ENCODE results near the gene C6orf62. TPM values are rescaled to one million over a fixed set of nuclear protein-coding genes. Genes with fewer than 3 reads are reported as not detected.
"Not testable (repeated sequence)": the region's sequence is repeated elsewhere in the genome, so short reads cannot be mapped to it uniquely, and the experiment has no call there.

The C6orf62 gene
- polyA plus RNA-seq (2013, experiment 1 of 2; ENCODE audit: insufficient read length) = 122 TPM
- 123 TPM for polyA plus RNA-seq (2013, experiment 2 of 2; ENCODE audit: insufficient read length)

DNA sequence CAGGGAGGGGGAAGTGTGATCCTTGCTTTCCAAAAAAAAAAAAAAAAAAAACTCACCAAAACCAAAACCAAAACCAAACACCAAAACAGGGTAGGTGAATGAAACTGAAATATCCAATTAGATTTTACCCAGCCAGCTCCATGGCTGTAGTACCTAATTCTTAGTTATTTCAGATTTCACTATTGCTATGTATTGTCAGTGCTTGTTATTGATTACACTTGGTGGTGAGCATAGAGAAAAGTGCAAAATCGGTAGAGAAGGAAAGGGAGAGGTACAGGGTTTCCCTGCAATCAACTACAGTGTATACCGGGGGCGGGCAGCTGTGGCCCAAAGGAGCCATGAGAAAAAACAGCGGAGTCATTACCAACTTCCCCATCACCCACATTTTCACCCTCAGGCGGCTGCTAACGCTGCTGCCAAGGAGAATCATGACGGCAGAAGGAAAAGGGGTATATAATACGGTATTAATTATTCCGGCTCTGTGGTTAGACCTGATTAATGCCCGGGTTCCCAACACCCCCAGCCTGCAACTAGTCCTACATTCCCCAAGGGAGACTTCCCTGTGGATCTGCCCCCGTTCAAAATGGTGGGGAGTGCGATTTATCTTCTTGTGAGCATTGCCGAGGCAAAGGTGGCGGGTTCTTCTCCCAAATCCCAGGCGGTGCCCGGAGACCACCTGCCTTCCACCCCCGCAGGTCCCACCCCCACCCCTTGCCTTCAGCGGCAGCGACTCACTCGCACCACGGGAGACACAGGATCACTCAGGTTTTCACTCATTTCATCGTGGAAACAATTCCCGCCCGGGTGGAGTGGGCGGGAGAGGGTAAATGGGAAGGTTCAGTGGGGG, at the start of gene C6orf62:
Gene C6orf62 (minus strand): TSS at position 30 of the 847 bp plus-strand sequence. CDS start 486 bp downstream, outside the sequence.
- peak; percentile 25 for DNase-seq

DNA sequence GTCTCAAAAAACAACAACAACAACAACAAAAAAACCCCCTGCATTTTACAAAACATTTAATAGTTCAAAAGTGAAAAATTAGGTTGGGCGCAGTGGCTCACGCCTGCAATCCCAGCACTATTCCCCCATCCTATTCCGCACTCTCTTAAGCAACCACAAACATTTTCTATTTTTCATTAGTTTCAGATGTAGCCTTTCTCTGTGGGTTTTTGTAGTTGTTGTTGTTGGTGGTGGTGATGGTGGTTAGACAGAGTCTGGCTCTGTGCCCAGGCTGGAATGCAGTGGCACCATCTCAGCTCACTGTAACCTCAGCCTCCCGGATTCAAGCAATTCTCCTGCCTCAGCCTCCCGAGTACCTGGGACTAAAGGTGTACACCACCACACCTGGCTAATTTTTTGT, 49.4 kb upstream of the C6orf62 start:
- peak; percentile 83 for DNase-seq

DNA sequence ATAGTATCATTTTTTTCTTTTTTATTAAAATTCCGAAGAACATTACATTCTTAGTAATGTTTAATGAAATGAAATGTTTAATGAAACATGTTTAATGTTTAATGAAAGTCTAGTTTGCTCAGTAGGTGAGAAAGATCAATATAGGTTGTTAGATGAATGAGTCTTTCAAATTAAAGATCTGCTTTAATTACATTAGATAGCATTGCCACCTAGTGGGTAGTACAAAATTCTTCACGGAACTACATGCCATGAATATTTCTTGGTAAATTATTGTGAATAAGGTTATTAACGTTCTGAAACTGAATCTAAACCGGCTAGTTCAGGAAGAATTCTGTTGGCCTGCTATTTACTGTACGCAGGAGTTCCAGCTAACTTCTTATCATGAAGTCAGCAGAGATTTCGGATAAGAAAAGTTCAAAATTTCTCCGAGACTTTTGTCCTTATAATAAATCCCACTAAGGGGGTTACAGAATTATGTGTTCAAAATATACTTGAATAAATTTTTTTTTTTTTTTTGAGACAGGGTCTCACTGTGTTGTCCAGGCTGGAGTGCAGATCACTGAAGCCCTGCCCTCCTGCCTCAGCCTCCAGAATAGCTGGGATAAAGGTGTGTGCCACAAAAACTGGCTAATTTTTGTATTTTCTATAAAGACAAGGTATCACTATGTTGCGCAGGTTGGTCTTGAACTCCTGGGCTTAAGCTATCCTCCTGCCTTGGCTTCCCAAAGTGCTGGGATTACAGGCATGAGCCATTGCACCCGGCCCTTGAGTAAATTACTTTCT, 47.9 kb upstream of the C6orf62 start:
- peak; percentile 46 for DNase-seq

DNA sequence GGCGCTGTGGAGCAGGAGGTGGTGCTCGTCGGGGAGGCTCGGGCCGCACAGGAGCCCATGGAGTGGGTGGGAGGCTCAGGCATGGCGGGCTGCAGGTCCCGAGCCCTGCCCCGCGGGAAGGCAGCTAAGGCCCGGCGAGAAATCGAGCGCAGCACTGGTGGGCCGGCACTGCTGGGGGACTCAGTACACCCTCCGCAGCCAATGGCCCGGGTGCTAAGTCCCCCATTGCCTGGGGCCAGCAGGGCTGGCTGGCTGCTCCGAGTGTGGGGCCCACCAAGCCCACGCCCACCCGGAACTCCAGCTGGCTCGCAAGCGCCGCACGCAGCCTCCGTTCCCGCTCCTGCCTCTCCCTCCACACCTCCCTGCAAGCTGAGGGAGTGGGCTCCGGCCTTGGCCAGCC, 47.0 kb upstream of the C6orf62 start:
- not testable (repeated sequence) for DNase-seq

DNA sequence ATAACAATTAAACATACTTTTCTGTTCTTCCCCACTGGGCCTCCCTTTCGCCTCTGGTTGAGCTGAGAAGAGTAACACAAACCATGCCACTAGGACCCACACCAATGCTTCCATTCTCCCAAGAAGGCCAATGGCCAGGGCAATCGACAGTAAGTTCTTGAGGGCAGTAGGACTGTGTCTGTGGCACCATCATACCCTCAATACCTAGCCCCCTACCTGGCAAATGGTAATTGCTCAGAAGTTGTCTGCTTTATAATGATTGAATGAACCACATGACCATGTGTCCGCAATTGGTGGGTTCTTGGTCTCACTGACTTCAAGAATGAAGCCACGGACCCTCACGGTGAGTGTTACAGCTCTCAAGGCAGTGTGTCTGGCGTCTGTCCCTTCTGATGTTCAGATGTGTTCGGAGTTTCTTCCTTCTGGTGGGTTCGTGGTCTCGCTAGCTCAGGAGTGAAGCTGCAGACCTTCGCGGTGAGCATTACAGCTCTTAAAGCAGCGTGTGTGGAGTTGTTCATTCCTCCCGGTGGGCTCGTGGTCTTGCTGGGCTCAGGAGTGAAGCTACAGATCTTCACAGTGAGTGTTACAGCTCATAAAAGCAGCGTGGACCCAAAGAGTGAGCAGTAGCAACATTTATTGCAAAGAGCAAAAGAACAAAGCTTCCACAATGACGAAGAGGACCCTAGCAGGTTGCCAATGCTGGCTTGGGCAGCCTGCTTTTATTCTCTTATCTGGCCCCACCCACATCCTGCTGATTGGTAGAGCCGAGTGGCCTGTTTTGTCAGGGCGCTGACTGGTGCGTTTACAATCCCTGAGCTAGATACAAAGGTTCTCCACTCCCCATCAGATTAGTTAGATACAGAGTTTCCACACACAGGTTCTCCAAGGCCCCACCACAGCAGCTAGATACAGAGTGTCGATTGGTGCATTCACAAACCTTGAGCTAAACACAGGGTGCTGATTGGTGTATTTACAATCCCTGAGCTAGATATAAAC, 46.2 kb upstream of the C6orf62 start:
- DNase-seq = not testable (repeated sequence)

DNA sequence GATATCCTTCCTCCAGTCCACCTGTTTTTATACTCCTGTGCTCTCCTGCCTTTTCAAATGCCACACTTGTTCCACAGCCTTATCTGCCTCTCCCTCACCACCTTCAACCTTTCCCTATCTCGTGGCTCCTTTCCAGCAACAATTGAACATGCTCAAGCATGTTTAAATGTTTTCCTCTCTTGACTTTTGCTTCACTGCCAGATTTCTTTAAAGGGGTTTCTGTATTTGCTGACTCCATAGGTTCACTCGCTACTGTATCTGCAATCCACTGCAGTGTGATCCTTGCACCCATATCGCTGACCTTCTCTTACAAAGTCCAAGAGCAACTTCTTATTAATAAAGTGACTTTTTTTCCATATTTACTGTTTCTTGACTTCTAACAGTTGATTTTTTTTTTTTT, 44.6 kb upstream of the C6orf62 start:
- DNase-seq = no peak

DNA sequence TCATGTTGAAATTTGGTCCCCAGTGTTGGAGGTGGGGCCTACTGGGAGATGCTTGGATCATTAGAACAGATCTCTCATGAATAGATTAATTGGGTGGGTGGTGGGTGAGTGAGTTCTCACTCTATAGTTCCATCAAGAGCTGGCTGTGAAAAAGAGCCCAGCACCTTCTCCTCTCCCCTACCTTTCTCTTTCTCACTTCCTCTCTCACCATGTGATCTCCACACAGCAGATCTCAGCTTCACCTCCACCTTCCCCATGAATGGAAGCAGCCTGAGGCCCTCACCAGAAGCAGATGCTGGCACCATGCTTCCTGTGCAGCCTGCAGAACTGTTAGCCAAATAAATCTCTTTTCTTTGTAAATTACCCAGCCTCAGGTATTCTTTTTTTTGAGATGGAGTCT, 42.9 kb upstream of the C6orf62 start:
- DNase-seq = no peak

DNA sequence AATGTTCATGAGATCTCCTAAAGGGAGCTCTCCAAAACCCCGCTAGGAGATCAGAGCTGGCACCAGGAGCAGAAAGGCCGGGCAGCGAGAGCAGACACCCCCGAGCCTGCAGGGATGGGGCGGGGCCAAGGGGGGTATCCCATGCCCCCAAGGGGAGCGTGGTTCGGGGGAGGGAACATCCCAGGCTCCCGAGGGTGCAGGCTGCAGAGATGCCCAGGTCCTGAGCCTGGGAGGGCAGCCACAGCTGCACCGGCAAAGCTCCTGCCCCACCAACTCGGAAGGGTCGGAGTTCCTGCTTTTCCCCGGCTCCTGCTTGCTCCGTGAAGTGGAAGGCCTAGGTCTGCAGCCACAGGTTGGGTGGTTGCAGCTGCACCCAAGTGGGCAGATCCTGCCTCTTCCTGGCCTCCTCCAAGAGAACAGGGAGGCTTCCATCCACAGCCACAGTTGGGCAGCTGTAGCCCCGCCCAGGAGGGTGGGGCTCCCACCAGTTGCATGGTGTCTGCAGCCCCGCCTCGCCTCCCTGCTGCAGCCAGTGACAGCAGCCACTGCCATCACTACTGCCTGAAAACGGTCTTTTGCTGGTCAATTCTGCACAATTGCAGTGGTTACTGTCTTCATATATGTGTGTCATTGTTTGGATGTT, 42.4 kb upstream of the C6orf62 start:
- DNase-seq = no peak

DNA sequence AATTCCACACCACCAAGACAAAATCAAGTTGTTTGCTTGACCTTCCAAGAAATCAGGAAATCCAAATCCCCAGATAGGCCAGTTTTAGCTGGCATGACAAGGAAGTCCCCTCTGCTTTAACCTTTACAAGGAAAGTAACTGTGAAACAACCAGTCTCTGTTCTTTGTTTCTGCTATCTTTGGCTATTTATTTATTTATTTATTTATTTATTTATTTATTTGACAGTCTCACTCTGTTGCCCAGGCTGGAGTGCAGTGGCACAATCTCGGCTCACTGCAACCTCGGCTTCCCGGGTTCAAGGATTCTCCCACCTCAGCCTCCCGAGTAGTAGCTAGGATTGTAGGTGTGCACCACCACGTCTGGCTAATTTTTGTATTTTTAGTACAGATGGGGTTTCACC, 41.3 kb upstream of the C6orf62 start:
- DNase-seq = no peak

DNA sequence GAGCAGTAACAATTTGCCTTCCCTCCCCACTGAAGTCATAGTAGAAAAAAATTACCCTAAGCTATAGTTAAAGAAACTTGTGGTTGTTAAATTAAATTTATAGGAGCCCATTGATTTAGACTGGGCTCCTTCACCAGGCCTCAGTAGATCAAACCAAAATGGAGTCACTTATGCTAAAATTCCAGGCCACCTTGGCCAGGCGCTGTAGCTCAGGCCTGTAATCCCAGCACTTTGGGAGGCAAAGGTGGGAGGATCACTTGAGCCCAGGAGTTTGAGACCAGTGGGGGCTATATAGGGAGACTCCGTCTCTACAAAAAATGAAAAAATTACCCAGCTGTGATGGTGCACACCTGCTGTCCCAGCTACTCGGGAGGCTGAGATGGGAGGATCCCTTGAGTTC, 40.8 kb upstream of the C6orf62 start:
- no peak for DNase-seq

DNA sequence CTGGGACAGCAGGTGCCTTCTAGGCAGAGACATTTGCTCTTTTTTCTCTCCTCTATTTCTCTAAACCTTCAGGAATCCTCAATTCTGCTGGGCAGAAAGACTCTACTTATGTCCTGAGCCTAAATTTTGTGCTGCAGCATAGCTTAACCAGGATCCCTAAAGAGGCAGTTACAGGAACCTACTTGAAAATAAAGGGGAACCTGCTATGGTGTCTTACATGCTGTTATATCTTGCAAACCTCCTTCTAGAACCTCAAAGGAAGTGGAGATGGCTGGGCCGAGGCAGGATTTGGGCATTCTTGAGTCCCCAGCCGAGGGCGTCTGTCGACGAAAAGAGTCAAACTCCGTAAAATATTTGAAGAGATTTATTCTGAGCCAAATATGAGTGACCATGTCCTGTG, 38.7 kb upstream of the C6orf62 start:
- no peak for DNase-seq

DNA sequence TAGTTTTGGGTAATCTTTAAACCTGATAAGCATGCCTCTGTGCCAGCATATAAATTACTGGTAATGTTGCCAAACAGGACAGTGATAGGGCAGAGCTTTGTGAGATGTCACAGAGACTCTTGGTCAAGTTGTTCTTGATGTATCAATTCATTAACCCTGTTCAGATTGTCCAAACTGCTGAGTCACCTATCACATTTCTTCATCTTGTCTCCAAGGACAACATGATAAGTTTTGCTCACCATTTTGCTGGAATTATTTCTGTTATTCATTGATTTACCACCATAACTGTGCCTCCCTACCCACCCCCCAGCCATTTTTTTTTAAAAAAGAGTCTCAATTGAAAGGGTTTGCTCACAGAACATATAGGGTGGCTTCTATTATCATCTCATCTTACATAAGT, 36.3 kb upstream of the C6orf62 start:
- no peak for DNase-seq

DNA sequence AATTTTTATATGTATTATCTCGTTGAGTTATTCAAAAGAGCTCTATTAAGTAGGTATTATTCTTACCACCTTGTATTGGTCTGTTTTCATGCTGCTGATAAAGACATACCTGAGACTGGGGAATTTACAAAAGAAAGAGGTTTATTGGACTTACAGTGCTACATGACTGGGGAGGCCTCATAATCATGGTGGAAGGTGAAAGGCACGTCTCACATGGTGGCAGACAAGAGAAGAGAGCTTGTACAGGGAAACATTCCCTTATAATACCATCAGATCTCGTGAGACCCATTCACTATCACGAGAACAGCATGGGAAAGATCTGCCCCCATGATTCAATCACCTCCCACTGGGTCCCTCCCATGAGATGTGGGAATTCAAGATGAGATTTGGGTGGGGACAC, 35.4 kb upstream of the C6orf62 start:
- DNase-seq = not testable (repeated sequence)

DNA sequence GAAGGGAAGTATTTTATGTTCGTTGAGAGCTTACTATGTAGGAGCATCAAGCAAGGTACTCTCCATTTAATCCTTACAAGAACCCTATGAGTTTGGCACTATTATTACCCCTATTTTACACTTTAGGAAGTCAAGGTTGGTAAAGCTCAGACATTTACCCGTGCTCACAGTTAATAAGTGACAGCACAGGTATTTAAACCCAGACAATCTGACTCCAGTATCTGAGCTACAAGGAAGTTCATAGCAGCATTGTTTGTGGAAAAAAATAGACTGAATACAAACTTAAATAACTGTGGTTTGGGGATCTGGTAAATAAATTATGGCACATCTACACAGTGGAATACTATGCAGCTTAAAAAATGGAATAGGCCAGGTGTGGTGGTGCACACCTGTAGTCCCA, 34.6 kb upstream of the C6orf62 start:
- no peak for DNase-seq

DNA sequence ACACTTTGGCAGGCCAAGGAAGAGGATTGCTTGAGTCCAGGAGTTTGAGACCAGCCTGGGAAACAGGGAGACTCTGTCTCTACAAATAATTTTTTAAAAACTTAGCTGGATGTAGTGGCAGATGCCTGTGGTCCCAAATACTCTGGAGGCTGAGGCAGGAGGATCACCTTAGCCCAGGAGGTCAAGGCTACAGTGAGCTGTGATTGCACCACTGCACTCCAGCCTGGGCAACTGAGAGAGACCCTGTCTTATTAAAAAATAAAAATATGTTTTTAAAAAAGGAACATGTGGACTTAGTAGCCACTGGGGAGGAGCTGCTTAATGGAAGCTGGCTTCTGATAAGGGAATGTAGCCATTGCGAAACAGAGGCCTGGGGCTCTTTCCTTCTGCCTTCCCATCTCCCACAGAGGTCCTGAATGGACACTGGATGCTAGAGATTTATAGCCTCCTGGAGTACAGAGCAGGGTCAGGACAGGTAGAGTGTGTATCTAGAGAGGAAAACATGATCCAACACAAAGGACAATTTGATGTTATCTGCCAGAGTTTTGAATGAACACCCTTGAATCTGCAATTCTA, 34.1 kb upstream of the C6orf62 start:
- DNase-seq = no peak

DNA sequence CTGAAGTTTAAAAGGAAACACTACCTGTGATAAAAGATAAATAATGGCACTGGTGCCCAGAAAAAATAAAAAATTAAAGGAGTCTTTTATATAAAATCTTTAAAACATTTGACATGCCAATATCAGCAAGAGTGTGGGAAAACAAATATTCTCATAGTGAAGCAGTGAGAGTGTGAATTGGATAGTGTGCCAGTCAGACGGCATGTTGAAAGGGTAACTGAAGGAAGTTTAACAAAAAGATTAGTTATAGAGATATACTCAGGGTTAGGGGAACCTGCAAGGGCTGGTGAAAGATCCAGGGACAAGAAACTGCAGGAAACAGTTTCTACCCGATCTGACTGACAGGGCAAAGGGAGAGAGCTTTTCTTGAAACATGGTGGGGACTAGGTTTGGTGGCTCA, 33.5 kb upstream of the C6orf62 start:
- DNase-seq = no peak

DNA sequence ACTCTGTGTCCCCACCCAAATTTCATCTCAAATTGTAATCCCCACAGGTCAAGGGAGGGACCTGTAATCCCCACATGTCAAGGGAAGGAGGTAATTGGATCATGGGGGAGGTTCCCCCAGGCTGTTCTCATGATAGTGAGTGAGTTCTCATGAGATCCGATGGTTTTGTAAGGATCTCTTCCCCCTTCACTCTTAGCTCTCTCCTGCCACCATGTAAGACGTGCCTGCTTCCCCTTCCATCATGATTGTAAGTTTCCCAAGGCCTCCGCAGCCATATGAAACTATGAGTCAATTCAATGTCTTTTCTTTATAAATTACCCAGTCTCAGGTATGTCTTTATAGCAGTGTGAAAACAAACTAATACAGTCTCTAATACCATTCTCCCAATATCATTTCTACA, 31.9 kb upstream of the C6orf62 start:
- DNase-seq = not testable (repeated sequence)

DNA sequence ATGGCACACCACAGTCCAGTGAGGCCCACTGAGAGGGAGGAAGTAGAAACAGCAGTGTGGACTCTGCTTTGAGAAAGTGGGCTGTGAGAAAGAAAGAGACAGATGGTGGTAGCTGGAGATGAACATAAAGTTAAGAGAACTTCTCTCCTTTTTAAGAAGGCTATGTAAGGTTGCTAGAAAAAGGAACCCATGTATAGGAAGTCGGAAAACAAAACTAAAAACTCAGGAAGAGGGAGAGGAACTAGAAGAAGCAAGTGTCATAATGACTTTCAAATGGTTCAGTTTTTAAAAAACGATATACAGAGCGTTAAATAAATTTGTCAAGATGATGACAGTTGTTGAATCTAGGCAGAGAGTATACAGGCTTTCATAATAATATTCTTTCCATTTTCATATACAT, 30.3 kb upstream of the C6orf62 start:
- DNase-seq = no peak

DNA sequence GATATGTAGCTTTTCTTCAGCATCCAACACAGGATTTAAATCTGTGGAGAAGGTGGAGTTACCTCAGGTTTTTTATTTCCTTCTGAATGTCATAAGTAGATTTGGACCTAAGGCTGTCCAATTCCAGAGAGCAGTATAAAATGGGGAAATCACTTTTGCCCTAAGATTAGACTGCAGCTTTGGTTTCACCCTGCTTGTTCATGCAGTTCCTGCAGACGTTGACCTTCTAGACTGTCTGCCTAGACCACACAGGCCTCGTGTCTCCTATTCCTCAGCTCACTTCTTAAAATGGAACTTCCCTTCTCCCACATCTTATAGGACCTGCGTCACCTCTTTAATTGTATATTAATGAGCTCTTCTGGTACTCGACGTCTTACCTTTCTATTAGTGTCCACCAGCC, 26.0 kb upstream of the C6orf62 start:
- no peak for DNase-seq

DNA sequence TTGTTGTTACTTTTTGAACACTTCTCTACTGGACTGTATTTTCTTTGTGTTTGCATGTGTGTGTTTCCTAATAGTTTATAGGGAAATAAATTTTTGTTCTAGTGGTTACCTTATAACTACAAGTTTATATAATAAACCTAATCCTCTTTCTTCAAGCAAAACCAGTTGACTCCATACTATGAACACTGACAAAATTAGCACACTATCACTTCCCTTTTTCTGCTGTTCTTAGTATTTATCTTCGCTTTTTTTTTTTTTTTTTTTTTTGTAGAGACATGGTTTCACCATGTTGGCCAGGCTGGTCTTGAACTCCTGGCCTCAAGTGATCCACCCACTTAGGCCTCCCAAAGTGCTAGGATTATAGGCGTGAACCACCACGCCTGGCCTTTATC, 25.0 kb upstream of the C6orf62 start:
- DNase-seq = no peak

DNA sequence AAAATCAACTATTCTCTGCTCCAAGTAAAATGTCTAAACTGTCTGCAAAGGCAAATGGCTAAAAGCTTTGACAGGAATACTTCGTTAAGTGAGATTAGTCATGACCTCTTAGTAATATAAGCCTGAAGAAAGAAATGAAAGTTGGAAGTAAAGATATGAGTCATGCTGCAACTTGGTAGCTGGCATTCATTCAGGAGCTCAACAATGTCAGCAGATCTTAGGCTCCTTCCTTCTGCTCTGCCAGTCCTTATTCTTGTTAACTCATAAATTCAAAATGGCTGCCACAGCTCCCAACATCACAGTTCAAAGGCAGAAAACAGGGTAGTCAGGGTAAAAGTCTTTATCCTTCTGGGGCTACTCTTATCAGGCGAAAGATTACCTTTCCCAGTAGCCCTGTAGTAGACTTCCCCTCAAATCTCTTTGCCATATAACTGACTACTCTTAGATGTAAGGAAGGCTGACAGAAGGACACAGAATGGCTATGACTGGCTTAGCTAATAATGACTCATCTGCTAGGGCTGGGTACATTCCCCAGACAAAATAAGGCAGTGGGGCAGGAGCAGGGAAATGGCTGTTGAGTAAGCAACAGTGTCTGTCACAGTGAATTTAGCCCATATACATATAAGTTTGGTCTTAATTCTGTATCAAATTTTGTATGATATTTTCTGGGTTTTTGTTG, 24.4 kb upstream of the C6orf62 start:
- peak; percentile 97 for DNase-seq

Measured in fibroblast of skin of scalp (primary cell).